ENCODE data around the gene C4orf51. TPM values are rescaled to one million over a fixed set of nuclear protein-coding genes. Genes with fewer than 3 reads are reported as not detected.
A peak's percentile ranks its signal among the peaks of the same experiment; 100 is the strongest.

C4orf51 gene
- total and polyA plus RNA-seq, 2 donors (not counting 1 experiment from before 2014, with no cell fraction given) = not detected

GRCh38 chr4:145736241-145736831 lies 56.4 kb downstream of the C4orf51 start:
- H3K79me2 ChIP-seq (ENCODE audit: control insufficient read depth, insufficient read depth, low read length) = no peaks in the 10 kb centered on the region
- H3K27me3 ChIP-seq (ENCODE audit: control insufficient read depth, insufficient read depth, low read length) = no peaks in the 10 kb centered on the region
- TF ChIP-seq CTCF (conservative IDR thresholded peaks at IDR 0.05 in 1 of 2, IDR thresholded peaks at IDR 0.05 in 1 of 2; ENCODE audit: low read depth in 1 of 2, low read length in 2 of 2) (no peak), EZH2 (IDR thresholded peaks at IDR 0.05; ENCODE audit: low read length, missing control alignments) (no peak)
- H3K4me3 ChIP-seq (replicated peaks in 1 of 4; ENCODE audit: control extremely low read depth in 1 of 4, insufficient read depth in 1 of 4, low read depth in 3 of 4, low read length in 4 of 4) = no peak overlapping the region
- H3K4me1 ChIP-seq (ENCODE audit: control insufficient read depth, extremely low read depth, insufficient read depth, low read length) = peaks cover 34% of the 10 kb centered on the region
- no peaks in the 10 kb centered on the region for H3K36me3 ChIP-seq (ENCODE audit: control insufficient read depth, insufficient read depth, low read length)
- peak overlapping the region; percentile 15 for H2AFZ ChIP-seq (ENCODE audit: low read length)
- no peaks in the 10 kb centered on the region for H4K20me1 ChIP-seq (ENCODE audit: control insufficient read depth, extremely low read depth, insufficient read depth, low read length)
- H3K9ac ChIP-seq (ENCODE audit: insufficient read depth, low read length) = no peak overlapping the region
- DNase-seq (ENCODE audit: low read depth in 2 of 2) = peak; percentile 64 to 65
- H3K9me3 ChIP-seq (ENCODE audit: control insufficient read depth, insufficient read depth, low read depth, low read length) = no peaks in the 10 kb centered on the region
- H3K27ac ChIP-seq (ENCODE audit: insufficient read depth, low read length) = peak overlapping the region; percentile 100
- H3K4me2 ChIP-seq (ENCODE audit: extremely low read depth, insufficient read depth, low read length) = no peak overlapping the region

GRCh38 chr4:145739845-145740244 lies 59.9 kb downstream of the C4orf51 start:
- Histone ChIP-seq H3K79me2 (ENCODE audit: control insufficient read depth, insufficient read depth, low read length) (no peaks in the 10 kb centered on the region), H3K4me1 (ENCODE audit: control insufficient read depth, extremely low read depth, insufficient read depth, low read length) (peaks cover 18% of the 10 kb centered on the region), H3K4me3 (replicated peaks in 1 of 4; ENCODE audit: control extremely low read depth in 1 of 4, insufficient read depth in 1 of 4, low read depth in 3 of 4, low read length in 4 of 4) (no peak overlapping the region), H3K27ac (ENCODE audit: insufficient read depth, low read length) (no peak overlapping the region), H3K4me2 (ENCODE audit: extremely low read depth, insufficient read depth, low read length) (no peak overlapping the region), H3K9me3 (ENCODE audit: control insufficient read depth, insufficient read depth, low read depth, low read length) (no peaks in the 10 kb centered on the region), H4K20me1 (ENCODE audit: control insufficient read depth, extremely low read depth, insufficient read depth, low read length) (no peaks in the 10 kb centered on the region), H2AFZ (ENCODE audit: low read length) (peak overlapping the region; percentile 1), H3K9ac (ENCODE audit: insufficient read depth, low read length) (no peak overlapping the region), H3K36me3 (ENCODE audit: control insufficient read depth, insufficient read depth, low read length) (no peaks in the 10 kb centered on the region), H3K27me3 (ENCODE audit: control insufficient read depth, insufficient read depth, low read length) (no peaks in the 10 kb centered on the region)
- TF ChIP-seq EZH2 (IDR thresholded peaks at IDR 0.05; ENCODE audit: low read length, missing control alignments) (no peak), CTCF (conservative IDR thresholded peaks at IDR 0.05 in 1 of 2, IDR thresholded peaks at IDR 0.05 in 1 of 2; ENCODE audit: low read depth in 1 of 2, low read length in 2 of 2) (no peak)
- no peak for DNase-seq (ENCODE audit: low read depth in 2 of 2)

GRCh38 chr4:145740806-145741205 lies 60.9 kb downstream of the C4orf51 start:
- DNase-seq (ENCODE audit: low read depth in 2 of 2) = no peak
- H3K36me3 ChIP-seq (ENCODE audit: control insufficient read depth, insufficient read depth, low read length) = no peaks in the 10 kb centered on the region
- H3K79me2 ChIP-seq (ENCODE audit: control insufficient read depth, insufficient read depth, low read length) = no peaks in the 10 kb centered on the region
- H3K4me1 ChIP-seq (ENCODE audit: control insufficient read depth, extremely low read depth, insufficient read depth, low read length) = peaks cover 11% of the 10 kb centered on the region
- H3K4me3 ChIP-seq (replicated peaks in 1 of 4; ENCODE audit: control extremely low read depth in 1 of 4, insufficient read depth in 1 of 4, low read depth in 3 of 4, low read length in 4 of 4) = no peak overlapping the region
- H3K4me2 ChIP-seq (ENCODE audit: extremely low read depth, insufficient read depth, low read length) = no peak overlapping the region
- no peaks in the 10 kb centered on the region for H4K20me1 ChIP-seq (ENCODE audit: control insufficient read depth, extremely low read depth, insufficient read depth, low read length)
- no peak overlapping the region for H3K9ac ChIP-seq (ENCODE audit: insufficient read depth, low read length)
- H3K9me3 ChIP-seq (ENCODE audit: control insufficient read depth, insufficient read depth, low read depth, low read length) = no peaks in the 10 kb centered on the region
- no peak overlapping the region for H2AFZ ChIP-seq (ENCODE audit: low read length)
- H3K27me3 ChIP-seq (ENCODE audit: control insufficient read depth, insufficient read depth, low read length) = no peaks in the 10 kb centered on the region
- no peak overlapping the region for H3K27ac ChIP-seq (ENCODE audit: insufficient read depth, low read length)
- TF ChIP-seq CTCF (conservative IDR thresholded peaks at IDR 0.05 in 1 of 2, IDR thresholded peaks at IDR 0.05 in 1 of 2; ENCODE audit: low read depth in 1 of 2, low read length in 2 of 2) (no peak), EZH2 (IDR thresholded peaks at IDR 0.05; ENCODE audit: low read length, missing control alignments) (no peak)

Measured in fibroblast of lung (primary cell).